Neural cell (in vitro differentiated cells): ENCODE results near the gene ODF2L.

Experiments used
- EZH2 ChIP-seq: fragments of 200-600, 300-800 bp; shearing (Covaris generic), sonication (generic); IDR thresholded peaks from 2 replicates; pipeline ENCODE4 v1.6.1; 2014; ENCODE audit warnings: antibody characterized with exemption, low read length, borderline replicate concordance, mild to moderate bottlenecking; ENCODE audit not compliant: insufficient read depth, poor library complexity, severe bottlenecking
- POLR2AphosphoS5 ChIP-seq: IDR thresholded peaks from 2 replicates; pipeline ENCODE4 v1.6.1; 2012
- TF ChIP-seq, protein P1 (sequence below): fragments of 450-650 bp; IDR thresholded peaks from 2 replicates; pipeline ENCODE4 v1.5.1; 2014; ENCODE audit warnings: antibody characterized with exemption, mild to moderate bottlenecking, moderate library complexity; ENCODE audit not compliant: poor library complexity, severe bottlenecking

DNA sequence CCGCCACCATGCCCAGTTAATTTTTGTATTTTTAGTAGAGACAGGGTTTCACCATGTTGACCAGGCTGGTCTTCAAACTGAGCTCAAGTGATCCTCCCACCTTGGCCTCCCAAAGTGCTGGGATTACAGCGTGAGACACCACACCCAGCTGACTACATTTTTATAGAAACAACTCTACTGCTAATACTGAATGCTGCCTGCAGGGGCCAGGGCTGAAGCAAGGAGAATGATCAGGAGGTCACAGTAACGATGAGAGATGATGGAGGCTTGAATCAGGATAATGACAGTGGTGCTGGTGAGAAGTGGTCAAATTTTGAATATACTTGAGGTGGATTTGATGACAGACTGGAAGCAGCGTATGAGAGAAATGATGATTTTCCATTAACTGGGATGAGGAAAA is 33.3 kb downstream of the ODF2L start:
- TF ChIP-seq POLR2AphosphoS5 (no peak), EZH2 (no peak)
- TF ChIP-seq, protein P1, sequence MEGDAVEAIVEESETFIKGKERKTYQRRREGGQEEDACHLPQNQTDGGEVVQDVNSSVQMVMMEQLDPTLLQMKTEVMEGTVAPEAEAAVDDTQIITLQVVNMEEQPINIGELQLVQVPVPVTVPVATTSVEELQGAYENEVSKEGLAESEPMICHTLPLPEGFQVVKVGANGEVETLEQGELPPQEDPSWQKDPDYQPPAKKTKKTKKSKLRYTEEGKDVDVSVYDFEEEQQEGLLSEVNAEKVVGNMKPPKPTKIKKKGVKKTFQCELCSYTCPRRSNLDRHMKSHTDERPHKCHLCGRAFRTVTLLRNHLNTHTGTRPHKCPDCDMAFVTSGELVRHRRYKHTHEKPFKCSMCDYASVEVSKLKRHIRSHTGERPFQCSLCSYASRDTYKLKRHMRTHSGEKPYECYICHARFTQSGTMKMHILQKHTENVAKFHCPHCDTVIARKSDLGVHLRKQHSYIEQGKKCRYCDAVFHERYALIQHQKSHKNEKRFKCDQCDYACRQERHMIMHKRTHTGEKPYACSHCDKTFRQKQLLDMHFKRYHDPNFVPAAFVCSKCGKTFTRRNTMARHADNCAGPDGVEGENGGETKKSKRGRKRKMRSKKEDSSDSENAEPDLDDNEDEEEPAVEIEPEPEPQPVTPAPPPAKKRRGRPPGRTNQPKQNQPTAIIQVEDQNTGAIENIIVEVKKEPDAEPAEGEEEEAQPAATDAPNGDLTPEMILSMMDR, result no peak
